Keratinocyte (primary cell): ENCODE measurements around the gene ANKS1A.

Source experiments
- CTCF ChIP-seq, 3 experiments: IDR thresholded peaks in 1 of 3; conservative IDR thresholded peaks in 1 of 3; optimal IDR thresholded peaks in 1 of 3; 2 replicates in 2 of 3; 3 replicates in 1 of 3; pipeline versions ENCODE3 to v1.5.1; 2011; ENCODE audit warnings: low read length in 3 of 3, mild to moderate bottlenecking in 3 of 3, moderate library complexity in 2 of 3, control low read depth in 1 of 3, inconsistent platforms in 1 of 3; ENCODE audit not compliant: insufficient read depth in 2 of 3; ENCODE audit errors: extremely low read depth in 1 of 3
- EZH2 ChIP-seq: IDR thresholded peaks from one replicate; pipeline ENCODE4 v1.6.1; 2012; ENCODE audit warnings: inconsistent platforms, mild to moderate bottlenecking, low read length, moderate library complexity

- TF ChIP-seq CTCF (optimal IDR thresholded peaks at IDR 0.05 in 1 of 3, IDR thresholded peaks at IDR 0.05 in 1 of 3, conservative IDR thresholded peaks at IDR 0.05 in 1 of 3; ENCODE audit: extremely low read depth in 1 of 3, insufficient read depth in 2 of 3, low read length in 3 of 3) (no peak), EZH2 (no peak)
These were observed 204.7 kb downstream of the ANKS1A start for GRCh38 chr6:35093783-35094182.
